A673 (cell line): ENCODE results near the gene MYO18B. TPM values are rescaled to one million over a fixed set of nuclear protein-coding genes. Genes with fewer than 3 reads are reported as not detected.

Experiments used
- BruUV-seq: library from RNA; stranded (reverse); fragments of 400-500 nt; replicated peaks from 2 replicates; lab custom pipeline; 2021; lab: Mats Ljungman, UMichigan
- CTCF ChIA-PET: fragments of 300-600 bp; sonication (Branson Sonifier 250); formaldehyde crosslinking; loops from one replicate; lab custom pipeline; 2022; ENCODE audit warnings: antibody characterized with exemption; lab: Charles Lee
- POLR2A ChIA-PET: fragments of 300-600 bp; sonication (Branson Sonifier 250); formaldehyde crosslinking; loops from one replicate; lab custom pipeline; 2022; ENCODE audit warnings: antibody characterized with exemption; ENCODE audit not compliant: low non-redundant PET; lab: Charles Lee
- DNase-seq: peaks from one replicate; pipeline ENCODE4 v3.0.0-alpha.2; 2015; ENCODE audit warnings: low spot score
- H3K27ac ChIP-seq: fragments of 200-600 bp; sonication (generic); 2 replicates; pipeline ENCODE4 v1.5.1; 2016; ENCODE audit warnings: mixed run types, low read depth, mild to moderate bottlenecking, mixed read lengths, antibody characterized with exemption, low read length; ENCODE audit not compliant: poor library complexity, severe bottlenecking
- H3K27me3 ChIP-seq: fragments of 200-600 bp; sonication (generic); replicated peaks from 2 replicates; pipeline ENCODE4 v1.6.1; 2017; ENCODE audit warnings: mixed run types, low read depth, mild to moderate bottlenecking, mixed read lengths, antibody characterized with exemption, low read length; ENCODE audit not compliant: insufficient read depth, poor library complexity
- H3K36me3 ChIP-seq: fragments of 200-600 bp; sonication (generic); 2 replicates; pipeline ENCODE4 v1.6.1; 2016; ENCODE audit warnings: mixed run types, mild to moderate bottlenecking, mixed read lengths, antibody characterized with exemption, low read length; ENCODE audit not compliant: insufficient read depth, poor library complexity, severe bottlenecking
- H3K4me1 ChIP-seq: fragments of 200-600 bp; sonication (generic); 2 replicates; pipeline ENCODE4 v1.6.1; 2017; ENCODE audit warnings: mixed run types, mild to moderate bottlenecking, mixed read lengths, antibody characterized with exemption, low read length; ENCODE audit not compliant: insufficient read depth, poor library complexity, severe bottlenecking
- H3K4me3 ChIP-seq: fragments of 200-600 bp; sonication (generic); 2 replicates; pipeline ENCODE4 v1.5.1; 2016; ENCODE audit warnings: low read depth, mixed run types, mild to moderate bottlenecking, mixed read lengths, low read length; ENCODE audit not compliant: poor library complexity, severe bottlenecking
- H3K9me3 ChIP-seq: fragments of 200-600 bp; sonication (generic); 2 replicates; pipeline ENCODE4 v1.6.1; 2016; ENCODE audit warnings: mixed run types, low read depth, mild to moderate bottlenecking, mixed read lengths, antibody characterized with exemption, low read length; ENCODE audit not compliant: poor library complexity, severe bottlenecking
- CTCF ChIP-seq: fragments of 300-800, 200-600 bp; sonication (generic); conservative IDR thresholded peaks from 2 replicates; pipeline ENCODE4 v1.5.1; 2017; ENCODE audit warnings: low read depth, mild to moderate bottlenecking, antibody characterized with exemption, low read length, moderate library complexity, mixed read lengths
- EZH2 ChIP-seq: fragments of 200-600 bp; sonication (generic); IDR thresholded peaks from 2 replicates; pipeline ENCODE4 v1.6.1; 2017; ENCODE audit warnings: borderline replicate concordance, low read depth, mild to moderate bottlenecking, mixed read lengths, antibody characterized with exemption, low read length; ENCODE audit not compliant: poor library complexity, severe bottlenecking
- intact Hi-C: fragments of 100-400 bp; cut with micrococcal nuclease; formaldehyde crosslinking; loops from one replicate; pipeline ENCODE4 v1.10.0; 2022; ENCODE audit not compliant: unreplicated experiment
- total RNA-seq: library from RNA; stranded (reverse); gene quantifications from 2 replicates; pipeline ENCODE4 v1.2.3, GENCODE V29; 2021

Gene MYO18B
- total RNA-seq, 1 experiment from 2014 or later: not detected

- H3K27ac ChIP-seq: no peak overlapping the region
- no TSS peak for BruUV-seq
- no peak overlapping the region for H3K4me3 ChIP-seq
- ChIA-PET POLR2A (no interaction called here), CTCF (no interaction called here)
- intact Hi-C loops: no loop called here
- peaks cover 24% of the 10 kb centered on the region for H3K27me3 ChIP-seq
- H3K4me1 ChIP-seq: no peaks in the 10 kb centered on the region
- no peak for DNase-seq
- TF ChIP-seq EZH2: no peak
- no peak for TF ChIP-seq CTCF
- no peaks in the 10 kb centered on the region for H3K36me3 ChIP-seq
- no peaks in the 10 kb centered on the region for H3K9me3 ChIP-seq
Observed at GRCh38 chr22:26056455-26057200, 314.6 kb downstream of the MYO18B start.

GRCh38 chr22:26057731-26058130, 315.7 kb downstream of the MYO18B start:
- intact Hi-C loops: no loop called here
- DNase-seq: no peak
- BruUV-seq: no TSS peak
- CTCF ChIA-PET: no interaction called here
- H3K4me1 ChIP-seq: no peaks in the 10 kb centered on the region
- H3K9me3 ChIP-seq: no peaks in the 10 kb centered on the region
- TF ChIP-seq EZH2 (no peak), CTCF (no peak)
- POLR2A ChIA-PET: no interaction called here
- H3K27ac ChIP-seq: no peak overlapping the region
- peaks cover 24% of the 10 kb centered on the region for H3K27me3 ChIP-seq
- H3K36me3 ChIP-seq: no peaks in the 10 kb centered on the region
- no peak overlapping the region for H3K4me3 ChIP-seq

GRCh38 chr22:26064048-26064447, 322.1 kb downstream of the MYO18B start:
- CTCF ChIA-PET: no interaction called here
- Histone ChIP-seq H3K4me3 (no peak overlapping the region), H3K27me3 (no peaks in the 10 kb centered on the region), H3K36me3 (no peaks in the 10 kb centered on the region), H3K4me1 (peaks cover 4% of the 10 kb centered on the region), H3K9me3 (no peaks in the 10 kb centered on the region), H3K27ac (no peak overlapping the region)
- POLR2A ChIA-PET: no interaction called here
- TF ChIP-seq CTCF (no peak), EZH2 (no peak)
- no peak for DNase-seq
- no TSS peak for BruUV-seq
- intact Hi-C loops: no loop called here
